IMR-90 (cell line): ENCODE measurements around the gene RNF145. TPM values are rescaled to one million over a fixed set of nuclear protein-coding genes. Genes with fewer than 3 reads are reported as not detected.

ENCODE experiments used
- ATAC-seq: fragments of 200-7000 bp; cut with Tn5 transposase; 2 replicates; pipeline ENCODE4 v1.9.1; 2020; ENCODE audit warnings: low read depth, mild to moderate bottlenecking, moderate library complexity
- BruUV-seq: library from RNA; stranded (reverse); fragments of 400-500 nt; replicated peaks from 2 replicates; lab custom pipeline; 2021; lab: Mats Ljungman, UMichigan
- CTCF ChIA-PET: fragments of 300-600 bp; formaldehyde crosslinking; extraction: SDS; loops from one replicate; lab custom pipeline; 2021; ENCODE audit warnings: antibody characterized with exemption; lab: Yijun Ruan, JAX
- POLR2A ChIA-PET: fragments of 300-600 bp; sonication (Branson Sonifier 250); formaldehyde crosslinking; loops from one replicate; lab custom pipeline; 2022; ENCODE audit warnings: antibody characterized with exemption; ENCODE audit not compliant: unreplicated experiment; lab: Charles Lee
- DNase-seq: peaks from one replicate; pipeline ENCODE4 v3.0.0; 2013
- H2AFZ ChIP-seq: replicated peaks from 2 replicates; pipeline ENCODE3; 2013; ENCODE audit warnings: low read length, mild to moderate bottlenecking; ENCODE audit not compliant: poor library complexity
- H2AK5ac ChIP-seq: 2 replicates; pipeline ENCODE4 v1.6.1; 2013; ENCODE audit warnings: low read depth, low read length, inconsistent platforms
- H2AK9ac ChIP-seq: replicated peaks from 2 replicates; pipeline ENCODE3; 2013; ENCODE audit warnings: mild to moderate bottlenecking, low read depth, low read length, moderate library complexity; ENCODE audit not compliant: poor library complexity
- H2BK120ac ChIP-seq: 2 replicates; pipeline ENCODE4 v1.6.1; 2013; ENCODE audit warnings: low read depth, low read length, inconsistent platforms
- H2BK15ac ChIP-seq: 3 replicates; pipeline ENCODE4 v1.6.1; 2013; ENCODE audit warnings: low read depth, low read length, inconsistent platforms
- H2BK20ac ChIP-seq: 2 replicates; pipeline ENCODE4 v1.6.1; 2013; ENCODE audit warnings: low read depth, mild to moderate bottlenecking, inconsistent platforms, low read length, moderate library complexity
- H2BK5ac ChIP-seq: 2 replicates; pipeline ENCODE4 v1.6.1; 2013; ENCODE audit warnings: mild to moderate bottlenecking, low read depth, low read length, inconsistent platforms; ENCODE audit not compliant: poor library complexity, severe bottlenecking
- H3K14ac ChIP-seq: replicated peaks from 2 replicates; pipeline ENCODE4 v1.6.1; 2013; ENCODE audit warnings: low read depth, low read length, inconsistent platforms
- H3K18ac ChIP-seq: 2 replicates; pipeline ENCODE4 v1.6.1; 2013; ENCODE audit warnings: low read depth, low read length, control low read depth
- H3K23ac ChIP-seq: 2 replicates; pipeline ENCODE4 v1.6.1; 2013; ENCODE audit warnings: low read depth, low read length, inconsistent platforms
- H3K27ac ChIP-seq: 2 replicates; pipeline ENCODE4 v1.5.1; 2013; ENCODE audit warnings: mild to moderate bottlenecking, control low read depth, low read length; ENCODE audit not compliant: insufficient read depth
- H3K27me3 ChIP-seq: 2 replicates; pipeline ENCODE4 v1.6.1; 2013; ENCODE audit warnings: low read length; ENCODE audit not compliant: control insufficient read depth, insufficient read depth
- H3K36me3 ChIP-seq: 2 replicates; pipeline ENCODE4 v1.6.1; 2013; ENCODE audit warnings: low read length, mixed read lengths; ENCODE audit not compliant: control insufficient read depth, insufficient read depth
- H3K4ac ChIP-seq: 2 replicates; pipeline ENCODE4 v1.6.1; 2013; ENCODE audit warnings: low read depth, low read length, inconsistent platforms
- H3K4me1 ChIP-seq: 2 replicates; pipeline ENCODE4 v1.6.1; 2013; ENCODE audit warnings: low read length, mixed read lengths; ENCODE audit not compliant: control insufficient read depth, insufficient read depth
- H3K4me2 ChIP-seq: 2 replicates; pipeline ENCODE4 v1.6.1; 2013; ENCODE audit warnings: low read depth, mild to moderate bottlenecking, control low read depth, low read length, moderate library complexity
- H3K4me3 ChIP-seq: 2 replicates; pipeline ENCODE4 v1.5.1; 2013; ENCODE audit warnings: low read depth, mild to moderate bottlenecking, control low read depth, low read length, moderate library complexity; ENCODE audit not compliant: insufficient read depth
- H3K56ac ChIP-seq: 2 replicates; pipeline ENCODE4 v1.6.1; 2013; ENCODE audit warnings: low read length, inconsistent platforms; ENCODE audit not compliant: insufficient read depth; ENCODE audit errors: extremely low read depth
- H3K79me1 ChIP-seq, 2 experiments: 2 replicates each; pipeline ENCODE4 v1.6.1; 2013; ENCODE audit warnings: low read length in 2 of 2, inconsistent platforms in 1 of 2, low read depth in 1 of 2
- H3K9ac ChIP-seq: 2 replicates; pipeline ENCODE4 v1.6.1; 2013; ENCODE audit warnings: low read depth, low read length, control low read depth
- H3K9me1 ChIP-seq: 2 replicates; pipeline ENCODE4 v1.6.1; 2013; ENCODE audit warnings: low read length, inconsistent platforms; ENCODE audit not compliant: insufficient read depth
- H3K9me3 ChIP-seq: 2 replicates; pipeline ENCODE4 v1.6.1; 2013; ENCODE audit warnings: low read length; ENCODE audit not compliant: control insufficient read depth, insufficient read depth
- H4K20me1 ChIP-seq: 2 replicates; pipeline ENCODE4 v1.6.1; 2013; ENCODE audit warnings: low read length, inconsistent platforms; ENCODE audit not compliant: insufficient read depth
- H4K5ac ChIP-seq: 2 replicates; pipeline ENCODE4 v1.6.1; 2013; ENCODE audit warnings: mild to moderate bottlenecking, low read depth, low read length, control low read depth
- H4K8ac ChIP-seq, 2 experiments: 2 replicates each; pipeline ENCODE4 v1.6.1; 2013; ENCODE audit warnings: low read depth in 2 of 2, low read length in 2 of 2, control low read depth in 1 of 2, inconsistent platforms in 1 of 2
- H4K91ac ChIP-seq: 2 replicates; pipeline ENCODE4 v1.6.1; 2013; ENCODE audit warnings: low read depth, low read length, inconsistent platforms; ENCODE audit not compliant: insufficient read depth
- BHLHE40 ChIP-seq: fragments of 150-350 bp; IDR thresholded peaks from 2 replicates; pipeline ENCODE4 v1.6.1; 2016; ENCODE audit warnings: mild to moderate bottlenecking, low read depth, low read length
- CEBPB ChIP-seq: IDR thresholded peaks from 2 replicates; pipeline ENCODE4 v1.6.1; 2012; ENCODE audit warnings: low read depth, low read length, improper control_type of control experiment
- CHD1 ChIP-seq: IDR thresholded peaks from 2 replicates; pipeline ENCODE4 v1.6.1; 2012; ENCODE audit warnings: low read depth, low read length, improper control_type of control experiment
- CTCF ChIP-seq: conservative IDR thresholded peaks from 2 replicates; pipeline ENCODE4 v1.5.1; 2012; ENCODE audit warnings: mild to moderate bottlenecking, low read depth, low read length, improper control_type of control experiment
- ELK1 ChIP-seq: fragments of 150-350 bp; IDR thresholded peaks from 2 replicates; pipeline ENCODE4 v1.6.1; 2016; ENCODE audit warnings: low read depth, mild to moderate bottlenecking, low read length, moderate library complexity, borderline replicate concordance
- FOS ChIP-seq: fragments of 150-350 bp; IDR thresholded peaks from 2 replicates; pipeline ENCODE4 v1.6.1; 2016; ENCODE audit warnings: low read depth, low read length
- MAFK ChIP-seq: IDR thresholded peaks from 2 replicates; pipeline ENCODE4 v1.6.1; 2012; ENCODE audit warnings: low read depth, low read length, improper control_type of control experiment
- MAZ ChIP-seq: IDR thresholded peaks from 2 replicates; pipeline ENCODE4 v1.6.1; 2012; ENCODE audit warnings: low read depth, mild to moderate bottlenecking, low read length, improper control_type of control experiment, moderate library complexity, borderline replicate concordance
- MXI1 ChIP-seq: IDR thresholded peaks from 2 replicates; pipeline ENCODE4 v1.6.1; 2012; ENCODE audit warnings: low read depth, mild to moderate bottlenecking, low read length, moderate library complexity, borderline replicate concordance
- NFE2L2 ChIP-seq: fragments of 150-350 bp; IDR thresholded peaks from 2 replicates; pipeline ENCODE4 v1.6.1; 2016; ENCODE audit warnings: low read depth, mild to moderate bottlenecking, low read length
- POLR2A ChIP-seq: IDR thresholded peaks from 2 replicates; pipeline ENCODE4 v1.6.1; 2012; ENCODE audit warnings: mild to moderate bottlenecking, low read depth, low read length
- RAD21 ChIP-seq: IDR thresholded peaks from 2 replicates; pipeline ENCODE4 v1.6.1; 2012; ENCODE audit warnings: low read length, improper control_type of control experiment
- RCOR1 ChIP-seq: IDR thresholded peaks from 2 replicates; pipeline ENCODE4 v1.6.1; 2012; ENCODE audit warnings: mild to moderate bottlenecking, low read length, improper control_type of control experiment; ENCODE audit not compliant: insufficient replicate concordance
- RFX5 ChIP-seq: IDR thresholded peaks from 2 replicates; pipeline ENCODE4 v1.8.0; 2012; ENCODE audit warnings: low read depth, mild to moderate bottlenecking, low read length, moderate library complexity
- SMC3 ChIP-seq: fragments of 150-350 bp; IDR thresholded peaks from 2 replicates; pipeline ENCODE4 v1.6.1; 2016; ENCODE audit warnings: low read depth, mild to moderate bottlenecking, antibody characterized with exemption, low read length, moderate library complexity
- WGBS, 2 experiments: methylation state at CpG; one replicate each; pipeline versions ENCODE4 v1.1.5 to v1.1.7; 2013; ENCODE audit warnings: missing lambda C conversion rate in 2 of 2; ENCODE audit not compliant: insufficient read length in 1 of 2; ENCODE audit errors: extremely low coverage in 2 of 2; 5-methylcytosine and 5-hydroxymethylcytosine counted together
- dilution Hi-C: fragments of 300-500 bp; cut with HindIII; formaldehyde crosslinking; loops from one replicate; pipeline ENCODE4 v1.14.3; 2018; ENCODE audit warnings: low sequenced_read_pairs; ENCODE audit not compliant: unreplicated experiment
- in situ Hi-C: fragments of 300-500 bp; cut with MboI; formaldehyde crosslinking; loops from 3 replicates; pipeline ENCODE4 v1.14.3; 2019; ENCODE audit warnings: low sequenced_read_pairs, inconsistent platforms, mixed read lengths
- intact Hi-C: fragments of 100-400 bp; cut with micrococcal nuclease; formaldehyde crosslinking; loops from 2 replicates; pipeline ENCODE4 v1.10.0; 2022
- polyA plus RNA-seq, 3 experiments: library from polyadenylated mRNA; depleted of rRNA; stranded (reverse); fragments of >200 nt; gene quantifications; 2 replicates each; pipeline ENCODE4 v1.2.3, GENCODE V29; 2012; ENCODE audit warnings: low replicate concordance in 1 of 3
- total RNA-seq: library from RNA; depleted of rRNA; stranded (reverse); fragments of >200 nt; gene quantifications from 2 replicates; pipeline ENCODE4 v1.2.3, GENCODE V29; 2012
- TF ChIP-seq, protein P1 (sequence below): fragments of 150-350 bp; IDR thresholded peaks from 2 replicates; pipeline ENCODE4 v1.6.1; 2017; ENCODE audit warnings: mild to moderate bottlenecking, antibody characterized with exemption, low read length, low read depth

The RNF145 gene
- total and polyA plus RNA-seq, 2 of the 4 experiments (the other 2 are of a cell fraction), result 50.0 to 57.0 TPM

DNA sequence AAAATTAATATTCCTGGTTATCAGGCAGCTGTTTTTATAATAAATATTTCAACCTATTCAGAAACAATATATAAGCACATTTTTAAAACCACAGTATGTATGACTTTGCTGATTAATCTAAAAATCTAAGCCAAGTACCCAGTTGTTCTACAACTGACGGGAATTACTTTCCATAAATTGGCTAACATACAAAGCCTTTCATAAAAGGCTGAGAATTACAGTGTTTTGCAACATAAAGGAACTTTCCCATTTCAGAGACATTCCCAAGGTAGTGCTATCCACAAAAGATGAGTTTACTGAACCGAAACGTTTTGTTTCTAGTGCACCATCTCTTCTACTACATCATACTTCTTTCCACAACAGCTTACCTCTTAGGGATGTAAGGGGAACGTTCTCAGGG, 7.2 kb downstream of the RNF145 start:
- Histone ChIP-seq H4K8ac (no peak overlapping the region; a peak in 1 of 4 replicates), H2BK120ac (no peak overlapping the region), H4K5ac (peak overlapping the region; percentile 29; the same call in 1 of the 2 replicates), H2AK9ac (no peak overlapping the region), H3K9me1 (peaks cover 5% of the 10 kb centered on the region; the same call in 1 of the 2 replicates), H3K4me3 (no peak overlapping the region), H2AFZ (no peak overlapping the region), H3K23ac (no peak overlapping the region; the same call in 1 of the 2 replicates), H3K27me3 (no peaks in the 10 kb centered on the region), H3K9ac (no peak overlapping the region), H2BK20ac (no peak overlapping the region), H3K36me3 (peaks cover 23% of the 10 kb centered on the region), H3K27ac (no peak overlapping the region), H3K4ac (no peak overlapping the region), H3K18ac (no peak overlapping the region; the same call in 1 of the 2 replicates), H2BK15ac (no peak overlapping the region), H3K56ac (no peak overlapping the region), H2BK5ac (peak overlapping the region; percentile 42), H2AK5ac (no peak overlapping the region), H3K4me1 (peaks cover 12% of the 10 kb centered on the region), H4K91ac (no peak overlapping the region), H3K9me3 (no peaks in the 10 kb centered on the region), H3K14ac (no peak overlapping the region), H3K79me1 (peaks cover 5 to 25% of the 10 kb centered on the region in 2 experiments; a peak in 2 of 4 replicates), H4K20me1 (peaks cover 45% of the 10 kb centered on the region), H3K4me2 (peak overlapping the region; percentile 44; the same call in 1 of the 2 replicates)
- ChIA-PET POLR2A (no interaction called here), CTCF (no interaction called here)
- dilution Hi-C loops, result no loop called here
- no peak for ATAC-seq
- no peak for TF ChIP-seq CEBPB
- no peak for TF ChIP-seq MAFK
- no peak for TF ChIP-seq RFX5
- no peak for TF ChIP-seq CTCF
- TF ChIP-seq NFE2L2, result no peak
- TF ChIP-seq CHD1, result no peak
- TF ChIP-seq, protein P1, sequence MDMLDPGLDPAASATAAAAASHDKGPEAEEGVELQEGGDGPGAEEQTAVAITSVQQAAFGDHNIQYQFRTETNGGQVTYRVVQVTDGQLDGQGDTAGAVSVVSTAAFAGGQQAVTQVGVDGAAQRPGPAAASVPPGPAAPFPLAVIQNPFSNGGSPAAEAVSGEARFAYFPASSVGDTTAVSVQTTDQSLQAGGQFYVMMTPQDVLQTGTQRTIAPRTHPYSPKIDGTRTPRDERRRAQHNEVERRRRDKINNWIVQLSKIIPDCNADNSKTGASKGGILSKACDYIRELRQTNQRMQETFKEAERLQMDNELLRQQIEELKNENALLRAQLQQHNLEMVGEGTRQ, result no peak
- TF ChIP-seq ELK1, result no peak
- TF ChIP-seq FOS, result no peak
- TF ChIP-seq BHLHE40, result no peak
- no peak for TF ChIP-seq MXI1
- TF ChIP-seq RAD21, result no peak
- TF ChIP-seq MAZ, result no peak
- TF ChIP-seq POLR2A, result no peak
- TF ChIP-seq SMC3, result no peak
- no peak for TF ChIP-seq RCOR1
- no peak for DNase-seq
- intact Hi-C loops, result loop anchor here (10.0 kb wide), 1 partner anchor 773 kb away; no protein-coding TSS in a partner anchor
- in situ Hi-C loops, result no loop called here
- no CpG with 5 or more reads among the region's 4 CpGs for WGBS, 2 experiments
- BruUV-seq, result no TSS peak
